ENCODE measurements around the gene RXRA. TPM values are rescaled to one million over a fixed set of nuclear protein-coding genes. Genes with fewer than 3 reads are reported as not detected.

Gene RXRA
- polyA plus RNA-seq, 1 of the 3 experiments (the other 2 are of a cell fraction): 7.6 TPM

DNA sequence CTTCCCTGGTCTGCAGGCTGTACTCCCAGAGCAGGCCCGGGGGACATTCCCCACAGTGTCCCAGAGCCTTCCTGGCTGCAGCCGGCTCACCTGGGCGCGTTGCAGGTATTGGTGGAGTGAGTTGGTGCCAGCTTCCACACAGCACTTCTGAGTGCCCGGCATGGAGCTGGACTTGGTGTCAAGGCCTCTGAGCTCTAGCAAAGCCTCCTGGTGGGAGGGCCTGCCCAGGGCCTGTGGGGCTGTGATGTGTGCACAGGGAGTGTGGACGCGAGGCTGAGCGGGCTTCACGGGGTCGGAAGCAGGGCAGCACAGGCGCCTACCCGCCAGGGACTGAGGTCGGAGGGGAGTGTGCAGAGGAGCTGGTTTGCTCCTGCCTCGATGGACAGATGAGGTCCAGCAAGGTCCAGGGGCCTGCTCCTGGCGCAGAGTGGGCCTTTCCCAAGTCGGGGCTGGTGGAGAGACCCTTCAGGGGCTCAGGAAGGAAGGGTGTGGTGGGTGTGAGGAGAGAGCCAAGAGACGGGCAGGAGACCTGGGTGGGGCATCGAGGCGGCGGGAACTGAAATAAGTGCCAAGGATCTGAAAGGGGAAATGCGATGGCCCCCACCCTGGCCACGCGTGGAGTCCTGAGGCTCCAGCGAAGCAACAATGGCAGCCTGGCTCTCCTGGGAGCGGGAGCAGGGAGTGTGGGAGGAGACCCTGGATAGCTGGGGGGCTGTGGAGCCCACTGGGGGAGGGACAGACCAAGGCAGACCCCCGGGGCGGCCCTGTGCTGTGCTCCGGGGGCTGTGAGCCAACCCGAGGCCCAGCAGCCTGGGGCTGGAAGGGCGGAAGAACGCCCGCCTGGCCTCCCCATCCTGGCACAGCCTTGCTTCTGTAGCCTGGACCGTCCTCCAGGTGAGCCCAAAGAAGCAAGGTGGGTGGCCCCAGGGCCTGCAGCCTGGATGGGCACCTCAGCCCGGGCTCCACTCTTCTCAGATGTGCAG lies 78.4 kb downstream of the RXRA start:
- peaks cover 27 to 43% of the 10 kb centered on the region in 2 experiments for H3K4me1 ChIP-seq (ENCODE audit: control insufficient read depth in 1 of 2, insufficient read depth in 2 of 2, low read depth in 1 of 2, low read length in 1 of 2)
- no peak overlapping the region for H3K4me3 ChIP-seq (ENCODE audit: low read depth in 2 of 2, low read length in 1 of 2)
- peaks cover 17% of the 10 kb centered on the region; the same call in 1 of the 2 replicates for H4K20me1 ChIP-seq (ENCODE audit: insufficient read depth)
- H3K9me3 ChIP-seq: no peaks in the 10 kb centered on the region
- no peak overlapping the region for H2AFZ ChIP-seq (ENCODE audit: low read depth)
- CTCF ChIA-PET: interaction anchor here (1.6 kb wide), 1 partner anchor 234 kb away, joined by 5 read pairs; no protein-coding TSS in a partner anchor
- H3K27ac ChIP-seq (ENCODE audit: low read depth in 2 of 2, low read length in 1 of 2): peak overlapping the region in 1 of 2 experiments; percentile 41; a peak in 1 of 4 replicates
- peaks cover 3% of the 10 kb centered on the region for H3F3A ChIP-seq (replicated peaks; ENCODE audit: insufficient read depth)
- no peaks in the 10 kb centered on the region for H3K36me3 ChIP-seq (replicated peaks in 1 of 2; ENCODE audit: control insufficient read depth in 1 of 2, insufficient read depth in 2 of 2, low read length in 1 of 2)
- POLR2A ChIA-PET: interaction anchor here (0.6 kb wide), 1 partner anchor 1431 kb away, joined by 3 read pairs; no protein-coding TSS in a partner anchor
- no peak for DNase-seq
- H3K9me2 ChIP-seq: no peaks in the 10 kb centered on the region
- H3K4me2 ChIP-seq: no peak overlapping the region
- no peaks in the 10 kb centered on the region for H3K27me3 ChIP-seq (ENCODE audit: insufficient read depth)
- 97% methylated on average over 21 of the region's 34 CpGs for WGBS (ENCODE audit: low lambda C conversion rate)
- TF ChIP-seq SMC3 (IDR thresholded peaks at IDR 0.05; ENCODE audit: low read depth, low read length): no peak
- TF ChIP-seq, protein P1, sequence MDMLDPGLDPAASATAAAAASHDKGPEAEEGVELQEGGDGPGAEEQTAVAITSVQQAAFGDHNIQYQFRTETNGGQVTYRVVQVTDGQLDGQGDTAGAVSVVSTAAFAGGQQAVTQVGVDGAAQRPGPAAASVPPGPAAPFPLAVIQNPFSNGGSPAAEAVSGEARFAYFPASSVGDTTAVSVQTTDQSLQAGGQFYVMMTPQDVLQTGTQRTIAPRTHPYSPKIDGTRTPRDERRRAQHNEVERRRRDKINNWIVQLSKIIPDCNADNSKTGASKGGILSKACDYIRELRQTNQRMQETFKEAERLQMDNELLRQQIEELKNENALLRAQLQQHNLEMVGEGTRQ (IDR thresholded peaks at IDR 0.05; ENCODE audit: borderline replicate concordance, low read depth, low read length): no peak
- no peak for TF ChIP-seq NFIC (IDR thresholded peaks at IDR 0.05; ENCODE audit: borderline replicate concordance)
- TF ChIP-seq, protein P2, sequence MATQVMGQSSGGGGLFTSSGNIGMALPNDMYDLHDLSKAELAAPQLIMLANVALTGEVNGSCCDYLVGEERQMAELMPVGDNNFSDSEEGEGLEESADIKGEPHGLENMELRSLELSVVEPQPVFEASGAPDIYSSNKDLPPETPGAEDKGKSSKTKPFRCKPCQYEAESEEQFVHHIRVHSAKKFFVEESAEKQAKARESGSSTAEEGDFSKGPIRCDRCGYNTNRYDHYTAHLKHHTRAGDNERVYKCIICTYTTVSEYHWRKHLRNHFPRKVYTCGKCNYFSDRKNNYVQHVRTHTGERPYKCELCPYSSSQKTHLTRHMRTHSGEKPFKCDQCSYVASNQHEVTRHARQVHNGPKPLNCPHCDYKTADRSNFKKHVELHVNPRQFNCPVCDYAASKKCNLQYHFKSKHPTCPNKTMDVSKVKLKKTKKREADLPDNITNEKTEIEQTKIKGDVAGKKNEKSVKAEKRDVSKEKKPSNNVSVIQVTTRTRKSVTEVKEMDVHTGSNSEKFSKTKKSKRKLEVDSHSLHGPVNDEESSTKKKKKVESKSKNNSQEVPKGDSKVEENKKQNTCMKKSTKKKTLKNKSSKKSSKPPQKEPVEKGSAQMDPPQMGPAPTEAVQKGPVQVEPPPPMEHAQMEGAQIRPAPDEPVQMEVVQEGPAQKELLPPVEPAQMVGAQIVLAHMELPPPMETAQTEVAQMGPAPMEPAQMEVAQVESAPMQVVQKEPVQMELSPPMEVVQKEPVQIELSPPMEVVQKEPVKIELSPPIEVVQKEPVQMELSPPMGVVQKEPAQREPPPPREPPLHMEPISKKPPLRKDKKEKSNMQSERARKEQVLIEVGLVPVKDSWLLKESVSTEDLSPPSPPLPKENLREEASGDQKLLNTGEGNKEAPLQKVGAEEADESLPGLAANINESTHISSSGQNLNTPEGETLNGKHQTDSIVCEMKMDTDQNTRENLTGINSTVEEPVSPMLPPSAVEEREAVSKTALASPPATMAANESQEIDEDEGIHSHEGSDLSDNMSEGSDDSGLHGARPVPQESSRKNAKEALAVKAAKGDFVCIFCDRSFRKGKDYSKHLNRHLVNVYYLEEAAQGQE (IDR thresholded peaks at IDR 0.05; ENCODE audit: low read depth, low read length): no peak
- no peak for TF ChIP-seq FOXJ3 (CRISPR knock-in tag; IDR thresholded peaks at IDR 0.05)
- TF ChIP-seq TCF12 (IDR thresholded peaks at IDR 0.05): no peak
- no peak overlapping the region for H3K9ac ChIP-seq
- peaks cover 19% of the 10 kb centered on the region; the same call in 1 of the 2 replicates for H3K79me2 ChIP-seq (ENCODE audit: insufficient read depth)

DNA sequence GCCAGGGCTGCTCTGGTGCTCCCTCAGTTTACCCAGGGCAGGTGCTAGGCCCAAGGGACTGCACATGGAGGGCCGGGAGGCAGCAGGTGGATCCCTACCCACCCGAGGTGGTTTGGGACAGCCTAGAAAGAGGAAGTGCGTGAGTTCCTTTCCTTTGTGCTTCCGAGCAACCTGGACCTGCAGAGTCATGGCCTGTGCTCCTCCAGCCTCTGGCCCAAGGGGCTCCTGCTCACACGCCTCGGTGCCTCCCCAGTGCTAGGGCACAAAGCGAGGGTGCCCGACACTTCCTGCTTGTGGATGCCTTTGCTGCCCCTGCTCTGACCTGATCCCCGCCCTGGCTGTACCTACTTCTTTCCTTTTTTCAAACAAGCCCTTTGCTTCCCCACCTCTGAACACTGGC lies 79.3 kb downstream of the RXRA start:
- no peak overlapping the region for H2AFZ ChIP-seq (ENCODE audit: low read depth)
- H3K27ac ChIP-seq (ENCODE audit: low read depth in 2 of 2, low read length in 1 of 2): peak overlapping the region in 1 of 2 experiments; percentile 95; a peak in 1 of 4 replicates
- POLR2A ChIA-PET: interaction anchor here (0.6 kb wide), 1 partner anchor 1431 kb away, joined by 3 read pairs; no protein-coding TSS in a partner anchor
- no peaks in the 10 kb centered on the region for H3K27me3 ChIP-seq (ENCODE audit: insufficient read depth)
- 95% methylated on average over 9 of the region's 9 CpGs for WGBS (ENCODE audit: low lambda C conversion rate)
- no peak overlapping the region for H3K4me3 ChIP-seq (ENCODE audit: low read depth in 2 of 2, low read length in 1 of 2)
- no peak overlapping the region for H3K9ac ChIP-seq
- 0 out of 2 replicates have a peak, but pooled peaks cover 10% of the 10 kb centered on the region for H4K20me1 ChIP-seq (ENCODE audit: insufficient read depth)
- no peaks in the 10 kb centered on the region for H3K9me2 ChIP-seq
- no peaks in the 10 kb centered on the region for H3K36me3 ChIP-seq (replicated peaks in 1 of 2; ENCODE audit: control insufficient read depth in 1 of 2, insufficient read depth in 2 of 2, low read length in 1 of 2)
- no peak overlapping the region for H3K4me2 ChIP-seq
- no peak for DNase-seq
- no peaks in the 10 kb centered on the region for H3K9me3 ChIP-seq
- peaks cover 11% of the 10 kb centered on the region; the same call in 1 of the 2 replicates for H3K79me2 ChIP-seq (ENCODE audit: insufficient read depth)
- CTCF ChIA-PET: interaction anchor here (0.6 to 2.4 kb wide), 3 partner anchors 12 to 44 kb away, joined by 3 to 11 read pairs (median 3); no protein-coding TSS in a partner anchor
- peaks cover 3% of the 10 kb centered on the region for H3F3A ChIP-seq (replicated peaks; ENCODE audit: insufficient read depth)
- H3K4me1 ChIP-seq (ENCODE audit: control insufficient read depth in 1 of 2, insufficient read depth in 2 of 2, low read depth in 1 of 2, low read length in 1 of 2): peaks cover 27 to 43% of the 10 kb centered on the region in 2 experiments
- TF ChIP-seq FOXM1 (IDR thresholded peaks at IDR 0.05; ENCODE audit: low read depth) (no peak), RXRA (IDR thresholded peaks at IDR 0.05; ENCODE audit: borderline replicate concordance, low read depth) (no peak), TAF1 (IDR thresholded peaks at IDR 0.05; ENCODE audit: borderline replicate concordance, low read depth, low read length) (no peak), MXI1 (IDR thresholded peaks at IDR 0.05; ENCODE audit: low read depth, low read length) (no peak), EZH2phosphoT487 (IDR thresholded peaks at IDR 0.05; ENCODE audit: borderline replicate concordance, low read depth) (no peak), RCOR1 (IDR thresholded peaks at IDR 0.05; ENCODE audit: low read length) (no peak), RFX5 (IDR thresholded peaks at IDR 0.05; ENCODE audit: low read length) (no peak), CHD2 (IDR thresholded peaks at IDR 0.05; ENCODE audit: low read length, partially characterized antibody) (no peak), MEF2A (IDR thresholded peaks at IDR 0.05; ENCODE audit: borderline replicate concordance, low read depth) (no peak), NRF1 (IDR thresholded peaks at IDR 0.05; ENCODE audit: low read depth, low read length) (no peak)
- TF ChIP-seq, protein P3, sequence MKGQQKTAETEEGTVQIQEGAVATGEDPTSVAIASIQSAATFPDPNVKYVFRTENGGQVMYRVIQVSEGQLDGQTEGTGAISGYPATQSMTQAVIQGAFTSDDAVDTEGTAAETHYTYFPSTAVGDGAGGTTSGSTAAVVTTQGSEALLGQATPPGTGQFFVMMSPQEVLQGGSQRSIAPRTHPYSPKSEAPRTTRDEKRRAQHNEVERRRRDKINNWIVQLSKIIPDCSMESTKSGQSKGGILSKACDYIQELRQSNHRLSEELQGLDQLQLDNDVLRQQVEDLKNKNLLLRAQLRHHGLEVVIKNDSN (IDR thresholded peaks at IDR 0.05; ENCODE audit: borderline replicate concordance, low read depth): no peak
- TF ChIP-seq, protein P1 (IDR thresholded peaks at IDR 0.05; ENCODE audit: borderline replicate concordance, low read depth, low read length): no peak
